ENCODE data around the gene KLHL17.
A peak's percentile ranks its signal among the peaks of the same experiment; 100 is the strongest.
"Not testable (repeated sequence)": the region's sequence is repeated elsewhere in the genome, so short reads cannot be mapped to it uniquely, and the experiment has no call there.

Gene KLHL17

GRCh38 chr1:935751-936231 is 24.6 kb upstream of the KLHL17 start:
- DNase-seq (ENCODE audit: low spot score): peak; percentile 97

- DNase-seq (ENCODE audit: low spot score): peak; percentile 50
Observed at GRCh38 chr1:936348-937264, 23.8 kb upstream of the KLHL17 start.

GRCh38 chr1:937521-937920 is 22.9 kb upstream of the KLHL17 start:
- no peak for DNase-seq (ENCODE audit: low spot score)

- DNase-seq (ENCODE audit: low spot score): peak; percentile 61
Observed at GRCh38 chr1:938088-938683, 22.2 kb upstream of the KLHL17 start.

- peak; percentile 49 for DNase-seq (ENCODE audit: low spot score)
Observed at GRCh38 chr1:938711-939489, 21.5 kb upstream of the KLHL17 start.

- peak; percentile 35 for DNase-seq (ENCODE audit: low spot score)
Observed at GRCh38 chr1:939511-940106, 20.8 kb upstream of the KLHL17 start.

GRCh38 chr1:940107-941014 is 20.0 kb upstream of the KLHL17 start:
- DNase-seq (ENCODE audit: low spot score): peak; percentile 66

GRCh38 chr1:941015-941587 is 19.3 kb upstream of the KLHL17 start:
- no peak for DNase-seq (ENCODE audit: low spot score)

GRCh38 chr1:941588-942383 is 18.6 kb upstream of the KLHL17 start:
- peak; percentile 84 for DNase-seq (ENCODE audit: low spot score)

- DNase-seq (ENCODE audit: low spot score): peak; percentile 29
Observed at GRCh38 chr1:942411-942821, 18.0 kb upstream of the KLHL17 start.

- peak; percentile 40 for DNase-seq (ENCODE audit: low spot score)
Observed at GRCh38 chr1:942864-943533, 17.4 kb upstream of the KLHL17 start.

- peak; percentile 30 for DNase-seq (ENCODE audit: low spot score)
Observed at GRCh38 chr1:943545-944340, 16.6 kb upstream of the KLHL17 start.

GRCh38 chr1:944341-945325 is 15.8 kb upstream of the KLHL17 start:
- DNase-seq (ENCODE audit: low spot score): peak; percentile 94

- no peak for DNase-seq (ENCODE audit: low spot score)
Observed at GRCh38 chr1:945688-946556, 14.5 kb upstream of the KLHL17 start.

GRCh38 chr1:946811-947210 is 13.6 kb upstream of the KLHL17 start:
- DNase-seq (ENCODE audit: low spot score): not testable (repeated sequence)

- no peak for DNase-seq (ENCODE audit: low spot score)
Observed at GRCh38 chr1:947958-948357, 12.4 kb upstream of the KLHL17 start.
